ENCODE data around the gene KCNH1.

The KCNH1 gene

GRCh38 chr1:210629276-210629675, 504.7 kb downstream of the KCNH1 start:
- no peak for FAIRE-seq

GRCh38 chr1:210627755-210628154, 506.2 kb downstream of the KCNH1 start:
- no peak for FAIRE-seq

Measured in G401.6 (cell line).